ENCODE measurements around the gene HEMK1.

HEMK1 gene, protein sequence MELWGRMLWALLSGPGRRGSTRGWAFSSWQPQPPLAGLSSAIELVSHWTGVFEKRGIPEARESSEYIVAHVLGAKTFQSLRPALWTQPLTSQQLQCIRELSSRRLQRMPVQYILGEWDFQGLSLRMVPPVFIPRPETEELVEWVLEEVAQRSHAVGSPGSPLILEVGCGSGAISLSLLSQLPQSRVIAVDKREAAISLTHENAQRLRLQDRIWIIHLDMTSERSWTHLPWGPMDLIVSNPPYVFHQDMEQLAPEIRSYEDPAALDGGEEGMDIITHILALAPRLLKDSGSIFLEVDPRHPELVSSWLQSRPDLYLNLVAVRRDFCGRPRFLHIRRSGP

GRCh38 chr3:50568947-50569749 lies at the start of gene HEMK1:
Gene HEMK1 (plus strand): TSS chr3:50569522. CDS start chr3:50571105, 1,583 bp downstream.
- DNase-seq: peak; percentile 94

DNA sequence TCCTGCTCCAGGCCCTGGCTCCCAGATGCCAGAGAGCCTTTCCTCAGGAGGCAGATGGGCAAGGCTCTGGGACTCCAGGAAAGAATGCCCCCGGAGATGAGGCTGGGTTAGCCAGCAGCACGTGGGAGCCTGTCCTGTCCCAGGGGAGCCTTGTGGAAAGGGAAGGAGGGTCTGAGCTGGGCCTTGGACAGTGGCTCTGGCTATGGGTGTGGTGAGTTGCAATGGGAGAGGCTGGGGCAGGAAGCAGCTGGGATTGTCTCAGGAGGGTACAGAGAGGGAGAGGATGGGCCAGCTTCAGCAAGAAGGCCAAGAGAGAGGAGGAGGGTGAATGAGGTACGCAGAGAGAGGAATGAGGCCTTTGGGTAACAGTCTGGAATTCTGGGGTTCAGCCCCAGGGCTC lies 48.5 kb upstream of the HEMK1 start:
- no peak for DNase-seq

DNA sequence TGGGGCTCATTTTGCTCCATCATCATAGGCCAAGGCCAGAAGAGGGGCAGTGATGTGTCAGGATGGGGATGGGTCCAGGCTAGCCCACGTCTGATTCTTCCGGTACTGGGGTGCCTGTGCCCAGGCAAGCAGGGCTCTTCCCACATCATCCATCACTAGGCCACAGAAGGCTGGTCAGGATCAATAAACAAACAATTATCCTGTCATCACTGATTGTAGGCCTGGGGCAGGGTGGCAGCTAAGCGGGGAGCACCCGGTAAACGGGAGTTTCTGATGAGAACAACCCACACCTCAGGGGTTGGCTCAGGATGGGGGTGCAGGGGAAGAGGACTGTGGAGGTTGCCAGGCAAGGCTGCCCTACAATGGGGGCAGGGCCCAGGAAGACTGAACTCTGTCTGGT lies 47.8 kb upstream of the HEMK1 start:
- DNase-seq: no peak

GRCh38 chr3:50523279-50523811 lies 46.0 kb upstream of the HEMK1 start:
- DNase-seq: no peak

GRCh38 chr3:50524746-50525145 lies 44.6 kb upstream of the HEMK1 start:
- no peak for DNase-seq

DNA sequence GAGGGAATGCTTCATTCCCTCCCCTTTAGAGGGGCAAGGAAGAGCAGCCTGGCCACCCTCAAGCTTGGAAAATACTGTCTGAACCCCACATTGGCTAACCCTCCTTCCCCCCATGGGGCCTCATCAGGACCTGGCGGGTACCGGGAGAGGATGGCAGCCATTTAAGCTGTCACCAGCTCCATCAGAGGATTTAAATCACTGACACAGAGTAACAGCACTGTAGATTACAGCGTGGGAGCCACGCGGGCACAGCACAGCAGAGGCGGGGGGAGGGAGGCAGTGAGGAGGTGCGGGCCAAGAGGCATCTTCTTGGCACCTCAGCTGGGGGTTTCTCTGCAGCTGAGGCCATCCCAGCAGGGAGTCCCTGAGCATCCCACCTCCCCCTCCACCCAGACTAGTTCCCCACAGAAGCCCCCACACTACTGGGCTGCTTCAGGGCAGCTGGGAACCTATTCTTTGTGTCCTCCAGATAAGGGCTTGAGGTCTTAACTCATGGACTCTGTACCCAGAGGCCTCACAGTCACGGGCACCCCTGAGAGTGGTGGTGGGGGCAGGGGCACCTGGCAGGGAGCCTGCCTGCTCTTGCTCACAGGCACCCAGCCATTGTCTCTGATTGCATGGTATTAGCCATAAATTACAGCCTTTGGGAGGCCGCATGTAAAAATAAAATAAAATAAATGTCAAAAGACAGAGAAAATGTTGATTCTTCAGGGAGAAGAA lies 44.0 kb upstream of the HEMK1 start:
- no peak for DNase-seq

DNA sequence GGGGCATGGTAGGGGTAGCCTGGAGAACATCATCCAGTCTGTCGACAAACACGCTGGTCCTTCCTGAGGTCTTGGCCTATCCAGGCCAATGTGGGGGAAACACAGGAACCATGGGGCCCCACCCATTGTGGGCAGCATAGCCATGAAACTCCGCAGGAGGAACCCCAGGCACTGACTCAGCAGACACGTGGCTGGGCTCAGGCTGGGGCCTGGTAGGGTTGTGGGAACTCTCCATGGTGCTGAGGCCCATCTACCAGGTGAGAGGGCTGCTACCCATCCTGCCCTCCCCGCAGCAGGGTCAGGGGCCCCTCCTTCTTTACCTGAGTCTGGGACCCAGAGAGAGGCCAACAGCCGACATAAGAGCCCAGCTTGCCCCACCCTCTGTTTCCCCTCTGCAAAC lies 43.3 kb upstream of the HEMK1 start:
- peak; percentile 40 for DNase-seq

DNA sequence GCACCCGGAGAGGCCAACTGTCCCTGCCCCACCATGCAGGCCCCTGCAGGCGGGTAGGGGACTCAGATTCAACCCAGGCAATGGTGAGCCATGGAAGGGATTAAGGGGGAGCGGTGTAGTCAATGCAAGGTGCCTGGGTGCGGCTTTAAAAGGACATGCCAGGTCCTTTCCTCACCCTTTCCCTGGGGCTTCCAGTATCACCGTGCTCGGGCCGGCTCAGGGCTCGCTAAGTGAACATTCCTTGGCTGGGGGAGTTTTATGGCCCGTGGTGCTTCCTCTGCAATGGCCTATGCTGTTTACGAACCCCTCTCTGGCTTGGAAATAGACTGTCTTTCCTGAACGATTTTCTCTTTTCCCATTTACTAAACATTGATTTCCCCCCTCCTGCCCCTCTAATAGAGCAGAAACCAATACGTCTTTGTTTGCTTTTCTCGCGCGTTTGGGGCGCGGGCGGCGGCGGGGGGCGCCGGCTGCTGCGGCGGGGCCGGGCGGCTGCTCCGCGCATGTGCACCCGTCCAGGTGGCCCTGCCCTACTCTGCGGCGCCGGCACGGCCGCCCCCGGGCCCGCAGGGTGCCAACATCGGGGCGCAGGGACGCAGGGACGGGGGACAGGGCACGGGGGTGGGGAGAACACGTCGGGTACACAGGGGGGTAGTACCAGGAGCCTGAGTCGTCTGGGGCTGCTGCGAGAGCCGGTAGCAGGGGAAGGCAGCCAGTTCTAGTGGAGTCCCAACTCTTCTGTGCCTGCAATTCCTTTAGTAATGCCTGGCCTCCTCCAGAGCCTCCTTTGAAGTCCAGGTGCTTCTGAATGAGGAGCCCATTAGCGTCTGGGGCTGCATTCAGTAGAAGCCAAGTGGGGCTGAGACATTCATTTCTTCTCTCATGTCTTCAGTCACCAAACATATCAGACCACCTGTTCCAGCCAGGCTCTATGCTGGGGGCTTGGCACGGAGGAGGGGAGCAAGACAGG lies 39.0 kb upstream of the HEMK1 start:
- DNase-seq: no peak

- DNase-seq: no peak
These were observed 38.1 kb upstream of the HEMK1 start for GRCh38 chr3:50531201-50531600.

DNA sequence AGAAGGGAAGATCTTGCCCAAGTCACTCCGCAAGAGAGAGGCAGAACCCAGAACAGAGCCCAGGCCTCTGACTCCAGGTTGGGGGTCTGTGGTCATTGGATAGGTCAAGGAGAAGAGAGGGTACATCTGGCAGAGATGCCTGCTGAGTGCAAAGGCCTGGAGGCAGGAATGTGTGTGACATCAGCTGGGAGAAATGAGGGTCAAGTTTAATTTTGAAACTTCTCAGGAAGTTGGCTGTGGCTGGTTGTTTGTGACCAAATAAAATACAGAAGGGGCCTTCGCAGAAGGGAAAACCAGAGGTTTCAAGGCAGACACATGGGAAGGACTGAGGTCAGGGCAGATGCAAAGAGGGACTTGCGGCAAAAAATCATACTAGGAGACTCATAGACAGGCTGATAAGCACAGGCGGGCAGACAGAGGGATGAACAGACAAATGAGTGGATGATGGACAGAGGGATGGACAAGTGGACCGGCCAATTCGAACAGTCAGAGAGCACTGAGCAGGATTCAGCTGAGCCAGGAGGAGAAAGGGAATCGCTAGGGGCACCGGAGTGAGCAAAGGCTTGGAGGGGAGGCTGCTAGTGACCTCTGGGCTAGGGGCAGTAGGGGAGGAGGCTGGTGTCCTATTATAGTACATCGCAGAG lies 37.1 kb upstream of the HEMK1 start:
- no peak for DNase-seq

DNA sequence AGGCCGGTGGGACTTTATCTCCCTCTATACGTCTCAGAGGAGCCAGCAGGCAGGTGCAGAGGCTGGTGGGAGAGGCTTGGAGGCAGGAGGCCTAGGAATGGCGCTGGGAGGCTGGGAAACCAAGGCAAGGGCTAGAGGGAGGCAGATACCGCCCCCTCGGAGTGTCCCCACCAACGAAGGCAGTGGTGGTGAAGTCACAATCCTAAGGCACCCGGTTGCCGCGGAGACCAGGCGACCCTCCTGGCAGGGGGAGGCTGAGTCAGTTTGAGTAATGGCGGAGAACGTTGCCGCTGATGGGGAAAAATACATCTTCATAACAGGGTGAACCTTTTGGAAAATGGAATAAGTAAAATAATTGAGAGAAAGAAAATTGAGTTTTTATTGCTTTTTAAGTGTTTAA lies 36.0 kb upstream of the HEMK1 start:
- no peak for DNase-seq

DNA sequence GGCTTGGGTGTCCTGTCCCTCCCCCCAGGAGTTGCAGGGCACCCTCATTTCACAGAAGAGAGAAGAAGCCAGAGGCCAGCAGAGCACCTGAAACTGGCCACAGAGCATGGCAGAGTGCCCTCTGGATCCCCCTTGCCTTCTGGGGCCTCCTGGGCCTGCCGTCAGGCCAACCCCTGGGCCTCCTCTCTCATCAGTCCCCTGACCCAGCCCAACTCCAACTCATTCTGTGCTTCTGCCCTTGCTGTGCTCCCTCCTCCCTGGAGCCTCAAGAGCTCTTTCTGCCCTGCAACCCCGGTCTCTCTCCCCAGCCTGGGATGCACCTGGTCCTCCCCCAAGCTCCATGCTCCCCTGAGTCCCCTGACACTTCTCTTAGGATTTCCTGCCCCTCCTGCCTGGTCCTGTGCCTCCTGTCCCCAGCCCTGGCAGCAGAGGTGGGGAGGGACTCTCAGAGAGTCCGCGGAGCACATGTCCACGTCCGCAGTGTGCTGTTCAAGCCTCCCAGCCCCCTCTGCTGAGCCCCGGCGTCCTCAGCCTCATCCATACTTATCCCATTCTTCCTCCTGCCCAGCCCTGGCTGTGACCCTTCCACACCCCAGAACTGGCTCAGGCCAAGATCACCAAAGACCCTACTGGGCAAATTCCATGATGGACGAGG lies 35.4 kb upstream of the HEMK1 start:
- no peak for DNase-seq

DNA sequence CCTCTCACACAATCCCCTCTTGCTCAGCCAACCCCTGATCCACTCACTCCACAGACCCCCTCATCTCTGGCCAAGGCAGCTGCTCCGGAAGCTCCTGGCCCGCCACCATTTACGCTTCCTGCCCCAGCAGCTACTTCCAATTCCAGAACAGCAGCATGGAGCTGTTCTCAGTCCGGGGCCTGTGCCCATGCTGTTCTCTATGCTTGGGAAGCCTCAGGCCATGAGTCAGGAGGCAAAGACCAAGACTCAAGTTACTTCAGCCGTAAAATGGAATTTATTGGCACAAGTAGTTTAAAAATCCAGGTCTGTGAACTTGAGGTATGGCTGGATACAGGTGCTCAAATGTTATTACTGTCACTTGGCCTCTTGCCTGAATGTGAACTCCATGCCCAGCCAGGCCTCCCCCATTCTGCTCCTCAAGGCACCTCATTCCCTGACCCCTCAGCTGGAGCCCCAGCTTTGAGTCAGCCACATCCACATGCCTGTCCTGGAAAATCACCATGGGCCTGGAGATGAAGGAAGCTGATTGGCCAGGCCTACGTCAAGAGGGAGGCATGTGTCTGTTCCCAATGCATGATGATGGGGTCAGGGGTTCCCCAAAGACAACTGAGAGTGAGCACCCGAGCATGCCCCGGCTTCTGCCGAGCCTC lies 34.5 kb upstream of the HEMK1 start:
- no peak for DNase-seq

GRCh38 chr3:50536471-50537180 lies 32.7 kb upstream of the HEMK1 start:
- no peak for DNase-seq

DNA sequence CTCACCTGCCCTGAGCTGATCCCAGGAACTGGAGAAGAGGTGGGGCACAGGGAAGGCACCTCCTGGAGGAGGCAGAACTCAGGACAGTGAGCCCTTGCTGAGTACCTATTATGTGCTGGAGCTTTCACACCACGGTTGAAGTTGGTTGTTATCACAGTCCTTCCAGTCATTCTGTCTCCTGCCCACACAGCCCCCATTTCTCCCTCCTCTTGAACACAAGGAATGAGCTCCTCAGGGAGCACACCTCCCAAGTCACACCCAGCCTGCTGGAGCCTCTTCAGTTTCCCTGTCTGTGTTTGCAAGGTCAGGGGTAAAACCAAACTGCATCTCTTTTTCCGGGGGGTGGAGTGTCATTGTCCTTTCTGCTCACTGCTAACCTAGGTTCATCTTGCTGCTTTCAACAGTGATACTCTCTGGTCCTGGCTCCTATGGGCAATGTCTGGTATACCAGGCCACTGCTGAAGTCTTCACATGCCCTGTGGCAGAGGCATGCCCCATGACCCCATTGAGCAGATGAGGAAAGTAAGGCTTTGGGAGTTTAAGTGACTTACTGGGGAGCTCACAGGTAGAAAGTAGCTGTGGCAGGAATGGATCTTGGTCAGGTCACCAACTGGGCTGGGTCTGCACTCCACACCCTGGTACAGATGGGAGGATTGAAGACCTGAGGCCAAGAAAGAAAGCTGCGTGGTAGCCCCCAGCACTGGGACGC lies 31.7 kb upstream of the HEMK1 start:
- no peak for DNase-seq

- no peak for DNase-seq
These were observed 29.7 kb upstream of the HEMK1 start for GRCh38 chr3:50539356-50540286.

- peak; percentile 49 for DNase-seq
These were observed 26.9 kb upstream of the HEMK1 start for GRCh38 chr3:50542177-50543034.

Data from fibroblast of upper back skin (primary cell).